T-helper 2 cell treated with Interferon-gamma antibody and Interleukin-4, amounts not matched to agents 5 μg/mL and 100 μg/mL, for 36 hours (primary cell): ENCODE data around the gene PRPF6.

Source experiments
- DNase-seq: peaks from one replicate; pipeline ENCODE4 v3.0.0; 2021; ENCODE audit warnings: low spot score
- H3K27ac Mint-ChIP-seq: one replicate; pipeline ENCODE4 v1.8.0; 2021; ENCODE audit warnings: mild to moderate bottlenecking, mixed read lengths
- H3K27me3 Mint-ChIP-seq: one replicate; pipeline ENCODE4 v1.8.0; 2021; ENCODE audit warnings: low read depth, mixed read lengths
- H3K36me3 Mint-ChIP-seq: one replicate; pipeline ENCODE4 v1.8.0; 2021; ENCODE audit warnings: low read depth, mixed read lengths
- H3K4me1 Mint-ChIP-seq: one replicate; pipeline ENCODE4 v1.8.0; 2021; ENCODE audit warnings: low read depth, mixed read lengths
- H3K4me3 Mint-ChIP-seq: one replicate; pipeline ENCODE4 v1.8.0; 2022; ENCODE audit warnings: mild to moderate bottlenecking, moderate library complexity, mixed read lengths
- H3K9me3 Mint-ChIP-seq: one replicate; pipeline ENCODE4 v1.8.0; 2021; ENCODE audit warnings: mixed read lengths

The PRPF6 gene

GRCh38 chr20:64051561-64052325, 70.8 kb downstream of the PRPF6 start:
- peaks cover 30% of the 10 kb centered on the region for H3K27me3 Mint-ChIP-seq
- H3K4me3 Mint-ChIP-seq, result no peak overlapping the region
- H3K36me3 Mint-ChIP-seq, result no peaks in the 10 kb centered on the region
- H3K27ac Mint-ChIP-seq, result no peak overlapping the region
- no peaks in the 10 kb centered on the region for H3K9me3 Mint-ChIP-seq
- no peak for DNase-seq
- H3K4me1 Mint-ChIP-seq, result peaks cover 4% of the 10 kb centered on the region

- Mint-ChIP-seq H3K4me1 (peaks cover 8% of the 10 kb centered on the region), H3K27ac (no peak overlapping the region), H3K4me3 (no peak overlapping the region), H3K36me3 (no peaks in the 10 kb centered on the region), H3K9me3 (no peaks in the 10 kb centered on the region), H3K27me3 (peaks cover 24% of the 10 kb centered on the region)
- DNase-seq, result no peak
Measured at GRCh38 chr20:64052326-64052722, 71.4 kb downstream of the PRPF6 start.

- DNase-seq, result no peak
- H3K4me3 Mint-ChIP-seq, result no peak overlapping the region
- H3K27me3 Mint-ChIP-seq, result peaks cover 18% of the 10 kb centered on the region
- H3K36me3 Mint-ChIP-seq, result no peaks in the 10 kb centered on the region
- peak overlapping the region; percentile 19 for H3K27ac Mint-ChIP-seq
- peaks cover 10% of the 10 kb centered on the region for H3K4me1 Mint-ChIP-seq
- H3K9me3 Mint-ChIP-seq, result no peaks in the 10 kb centered on the region
Measured at GRCh38 chr20:64052987-64053840, 72.3 kb downstream of the PRPF6 start.

DNA sequence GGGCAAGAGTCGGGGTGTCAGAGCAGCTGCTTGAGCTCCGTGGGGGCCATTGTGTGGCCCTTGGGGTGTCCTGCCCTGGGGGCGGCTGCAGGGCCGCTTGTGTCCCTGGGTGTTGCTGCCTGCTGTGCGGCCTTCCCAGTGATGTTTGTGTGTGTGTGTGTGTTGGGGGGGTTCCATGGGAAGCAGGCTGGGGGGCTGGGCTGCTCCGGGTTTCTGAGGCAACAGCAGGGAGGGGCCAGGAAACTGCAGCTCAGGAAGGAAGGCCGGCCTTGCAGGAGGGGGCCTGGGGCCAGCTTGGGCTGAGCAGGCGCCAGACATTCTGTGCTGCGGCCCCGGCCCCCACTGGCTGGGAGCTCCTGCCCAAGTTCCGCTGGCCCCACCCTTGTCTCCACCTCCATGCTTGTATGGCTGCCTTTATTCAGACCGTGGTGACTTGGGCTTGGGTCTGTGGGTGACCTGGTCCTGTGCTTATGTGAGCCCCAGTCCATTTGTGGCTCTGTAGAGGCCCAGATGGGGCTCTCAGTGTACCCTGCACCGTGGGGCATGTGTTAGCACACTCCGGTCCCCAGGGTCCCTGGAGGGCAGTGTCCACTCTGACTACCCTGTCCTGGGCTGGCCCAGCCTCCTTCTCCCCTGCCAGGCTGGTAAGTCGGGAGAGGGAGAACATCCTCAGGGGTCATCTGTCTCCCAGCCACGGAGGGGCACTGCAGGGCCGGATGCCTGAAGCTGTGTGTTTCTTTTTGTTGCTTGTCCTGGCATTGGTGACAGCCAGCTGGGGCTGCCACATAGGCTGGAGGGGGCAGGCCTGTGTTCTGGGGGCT, 73.1 kb downstream of the PRPF6 start:
- H3K4me1 Mint-ChIP-seq, result peaks cover 11% of the 10 kb centered on the region
- H3K9me3 Mint-ChIP-seq, result no peaks in the 10 kb centered on the region
- no peak for DNase-seq
- H3K4me3 Mint-ChIP-seq, result no peak overlapping the region
- H3K36me3 Mint-ChIP-seq, result no peaks in the 10 kb centered on the region
- H3K27me3 Mint-ChIP-seq, result peaks cover 17% of the 10 kb centered on the region
- no peak overlapping the region for H3K27ac Mint-ChIP-seq

DNA sequence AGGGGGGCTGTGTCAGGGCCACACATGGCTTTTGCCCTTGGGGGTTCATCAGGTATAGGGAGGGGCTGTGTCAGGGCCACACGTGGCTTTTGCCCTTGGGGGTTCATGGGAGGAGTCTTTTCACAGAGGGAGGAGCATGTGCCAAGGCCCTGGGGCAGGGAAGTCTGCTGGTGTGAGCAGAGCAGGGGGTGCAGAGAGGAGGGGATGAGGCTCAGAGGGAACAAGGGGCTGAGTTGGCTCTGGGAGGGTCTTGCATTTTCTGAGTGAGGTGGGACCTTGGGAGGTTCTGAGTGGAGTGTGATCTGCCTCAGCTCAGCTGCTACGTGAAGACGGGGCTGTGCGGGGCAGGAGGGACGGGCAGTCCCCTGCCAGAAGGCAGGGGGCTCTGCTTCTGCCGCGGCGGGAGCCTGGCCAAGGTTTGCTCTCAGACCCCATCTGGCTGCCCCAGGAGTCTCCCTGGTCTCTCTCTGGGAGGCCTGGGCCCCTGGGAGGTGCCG, 74.5 kb downstream of the PRPF6 start:
- Mint-ChIP-seq H3K27ac (peak overlapping the region; percentile 41), H3K27me3 (peaks cover 12% of the 10 kb centered on the region)

DNA sequence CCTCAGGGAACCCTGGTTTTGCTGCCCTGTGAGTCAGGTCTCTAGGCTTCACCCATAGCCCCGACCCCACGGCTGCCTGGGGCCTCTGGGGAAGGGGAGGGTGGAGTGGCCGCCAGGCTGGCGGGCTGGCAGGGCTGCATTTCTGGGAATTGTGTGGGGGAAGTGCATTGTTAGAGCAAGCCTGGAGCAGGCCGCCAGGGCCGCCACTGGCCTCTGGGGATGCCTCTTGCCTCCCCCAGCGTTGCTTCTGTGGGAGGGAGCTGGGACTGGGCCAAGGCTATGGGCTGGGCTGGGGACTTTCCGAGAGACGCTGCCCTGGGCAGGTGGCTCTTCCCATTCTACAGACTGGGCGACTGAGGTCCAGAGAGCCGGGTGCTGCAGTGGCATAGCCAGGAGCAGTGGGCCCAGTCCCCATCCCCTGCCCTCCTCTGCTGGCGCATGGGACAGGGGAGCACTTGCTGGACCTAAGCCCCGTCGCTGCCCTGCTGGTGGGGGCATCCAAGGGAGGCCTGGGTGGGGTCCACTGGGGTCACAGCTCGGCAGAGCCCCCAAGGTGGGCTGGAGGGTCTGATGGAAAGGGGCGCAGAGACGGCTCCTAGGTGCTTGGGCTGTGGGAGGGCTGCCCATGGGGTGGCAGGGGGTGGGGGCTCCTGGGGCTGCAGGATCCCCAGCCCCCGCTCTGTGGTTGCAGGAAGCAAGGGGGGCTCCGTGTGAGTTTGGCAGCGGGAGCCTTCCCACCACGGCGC, 75.1 kb downstream of the PRPF6 start:
- peaks cover 6% of the 10 kb centered on the region for H3K27me3 Mint-ChIP-seq

More for the DNA sequence above, 74.5 kb downstream of the PRPF6 start:
- Mint-ChIP-seq H3K9me3 (no peaks in the 10 kb centered on the region), H3K4me3 (no peak overlapping the region), H3K4me1 (peaks cover 13% of the 10 kb centered on the region), H3K36me3 (no peaks in the 10 kb centered on the region)
- DNase-seq, result no peak

GRCh38 chr20:64056639-64056888, 75.6 kb downstream of the PRPF6 start:
- Mint-ChIP-seq H3K9me3 (no peaks in the 10 kb centered on the region), H3K36me3 (no peaks in the 10 kb centered on the region), H3K4me1 (peaks cover 13% of the 10 kb centered on the region), H3K4me3 (no peak overlapping the region), H3K27me3 (peaks cover 5% of the 10 kb centered on the region), H3K27ac (no peak overlapping the region)
- DNase-seq, result no peak

More for the DNA sequence above, 75.1 kb downstream of the PRPF6 start:
- Mint-ChIP-seq H3K4me1 (peaks cover 13% of the 10 kb centered on the region), H3K27ac (no peak overlapping the region), H3K36me3 (no peaks in the 10 kb centered on the region), H3K4me3 (no peak overlapping the region), H3K9me3 (no peaks in the 10 kb centered on the region)
- no peak for DNase-seq

GRCh38 chr20:64056889-64057627, 76.1 kb downstream of the PRPF6 start:
- H3K4me1 Mint-ChIP-seq, result peaks cover 13% of the 10 kb centered on the region
- peaks cover under 1% of the 10 kb centered on the region for H3K27me3 Mint-ChIP-seq
- H3K4me3 Mint-ChIP-seq, result peak overlapping the region; percentile 81
- no peaks in the 10 kb centered on the region for H3K9me3 Mint-ChIP-seq
- no peak for DNase-seq
- peak overlapping the region; percentile 70 for H3K27ac Mint-ChIP-seq
- no peaks in the 10 kb centered on the region for H3K36me3 Mint-ChIP-seq

DNA sequence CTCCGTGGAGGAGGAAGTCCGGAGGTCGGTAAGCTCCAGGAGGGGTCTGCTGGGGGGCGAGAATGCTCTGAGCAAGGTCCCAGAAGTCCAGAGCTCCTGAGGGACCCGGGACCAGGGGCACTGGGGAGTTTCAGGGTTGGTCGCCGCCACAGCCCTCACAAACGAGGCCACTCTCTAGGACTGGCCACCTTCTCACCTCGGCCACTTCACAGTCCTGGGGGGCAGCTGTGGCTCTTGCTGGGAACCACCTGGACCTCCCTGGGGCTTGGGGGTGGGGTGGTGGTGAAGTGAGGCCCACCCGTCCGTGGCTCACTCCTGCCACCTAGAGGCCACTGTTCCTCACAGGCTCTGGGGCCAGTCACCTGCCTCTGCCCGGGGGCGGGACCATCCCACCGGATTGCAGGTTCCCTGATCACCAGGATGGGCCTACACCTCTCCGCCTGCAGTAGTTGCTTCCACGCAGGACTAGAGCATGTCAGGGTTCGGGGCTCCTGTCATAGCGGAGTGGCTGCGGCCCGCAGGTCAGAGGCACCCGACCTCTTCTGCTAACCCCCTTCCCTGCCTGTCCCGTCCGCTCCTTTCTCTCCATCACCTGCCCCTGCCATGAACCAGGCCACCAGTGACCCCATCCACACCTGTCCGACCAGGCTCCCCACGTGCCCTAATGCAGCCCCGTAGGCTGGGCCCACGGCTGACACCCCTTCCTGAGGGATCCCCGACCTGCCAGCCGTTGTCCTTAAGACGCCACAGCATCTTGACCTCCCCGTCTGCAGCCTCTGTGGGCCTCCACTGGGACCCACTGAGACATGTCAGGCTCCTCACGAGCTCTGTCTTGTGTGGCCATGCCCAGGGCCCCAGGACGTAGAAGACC, 76.9 kb downstream of the PRPF6 start:
- Mint-ChIP-seq H3K4me3 (peak overlapping the region; percentile 81), H3K27ac (peak overlapping the region; percentile 70), H3K9me3 (no peaks in the 10 kb centered on the region), H3K27me3 (no peaks in the 10 kb centered on the region), H3K4me1 (peaks cover 13% of the 10 kb centered on the region), H3K36me3 (no peaks in the 10 kb centered on the region)
- DNase-seq, result peak; percentile 75

GRCh38 chr20:64058536-64058935, 77.6 kb downstream of the PRPF6 start:
- no peak for DNase-seq
- Mint-ChIP-seq H3K4me1 (peaks cover 13% of the 10 kb centered on the region), H3K4me3 (peak overlapping the region; percentile 81), H3K27ac (peak overlapping the region; percentile 4), H3K27me3 (no peaks in the 10 kb centered on the region), H3K36me3 (no peaks in the 10 kb centered on the region), H3K9me3 (no peaks in the 10 kb centered on the region)

- no peak for DNase-seq
- peaks cover 40% of the 10 kb centered on the region for H3K4me1 Mint-ChIP-seq
- peak overlapping the region; percentile 10 for H3K27ac Mint-ChIP-seq
- H3K27me3 Mint-ChIP-seq, result no peaks in the 10 kb centered on the region
- H3K9me3 Mint-ChIP-seq, result no peaks in the 10 kb centered on the region
- H3K4me3 Mint-ChIP-seq, result peak overlapping the region; percentile 89
- H3K36me3 Mint-ChIP-seq, result peaks cover 4% of the 10 kb centered on the region
Measured at GRCh38 chr20:64062276-64062595, 81.3 kb downstream of the PRPF6 start.
